ENCODE data around the gene KCNH2.

GRCh38 chr7:150941351-150942000, 36.6 kb downstream of the KCNH2 start:
- TF ChIP-seq, protein P1, sequence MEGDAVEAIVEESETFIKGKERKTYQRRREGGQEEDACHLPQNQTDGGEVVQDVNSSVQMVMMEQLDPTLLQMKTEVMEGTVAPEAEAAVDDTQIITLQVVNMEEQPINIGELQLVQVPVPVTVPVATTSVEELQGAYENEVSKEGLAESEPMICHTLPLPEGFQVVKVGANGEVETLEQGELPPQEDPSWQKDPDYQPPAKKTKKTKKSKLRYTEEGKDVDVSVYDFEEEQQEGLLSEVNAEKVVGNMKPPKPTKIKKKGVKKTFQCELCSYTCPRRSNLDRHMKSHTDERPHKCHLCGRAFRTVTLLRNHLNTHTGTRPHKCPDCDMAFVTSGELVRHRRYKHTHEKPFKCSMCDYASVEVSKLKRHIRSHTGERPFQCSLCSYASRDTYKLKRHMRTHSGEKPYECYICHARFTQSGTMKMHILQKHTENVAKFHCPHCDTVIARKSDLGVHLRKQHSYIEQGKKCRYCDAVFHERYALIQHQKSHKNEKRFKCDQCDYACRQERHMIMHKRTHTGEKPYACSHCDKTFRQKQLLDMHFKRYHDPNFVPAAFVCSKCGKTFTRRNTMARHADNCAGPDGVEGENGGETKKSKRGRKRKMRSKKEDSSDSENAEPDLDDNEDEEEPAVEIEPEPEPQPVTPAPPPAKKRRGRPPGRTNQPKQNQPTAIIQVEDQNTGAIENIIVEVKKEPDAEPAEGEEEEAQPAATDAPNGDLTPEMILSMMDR (IDR thresholded peaks at IDR 0.05; ENCODE audit: low read depth, low read length, missing input control), result no peak
- no peak for TF ChIP-seq JUND (IDR thresholded peaks at IDR 0.05)
- TF ChIP-seq, protein P2, sequence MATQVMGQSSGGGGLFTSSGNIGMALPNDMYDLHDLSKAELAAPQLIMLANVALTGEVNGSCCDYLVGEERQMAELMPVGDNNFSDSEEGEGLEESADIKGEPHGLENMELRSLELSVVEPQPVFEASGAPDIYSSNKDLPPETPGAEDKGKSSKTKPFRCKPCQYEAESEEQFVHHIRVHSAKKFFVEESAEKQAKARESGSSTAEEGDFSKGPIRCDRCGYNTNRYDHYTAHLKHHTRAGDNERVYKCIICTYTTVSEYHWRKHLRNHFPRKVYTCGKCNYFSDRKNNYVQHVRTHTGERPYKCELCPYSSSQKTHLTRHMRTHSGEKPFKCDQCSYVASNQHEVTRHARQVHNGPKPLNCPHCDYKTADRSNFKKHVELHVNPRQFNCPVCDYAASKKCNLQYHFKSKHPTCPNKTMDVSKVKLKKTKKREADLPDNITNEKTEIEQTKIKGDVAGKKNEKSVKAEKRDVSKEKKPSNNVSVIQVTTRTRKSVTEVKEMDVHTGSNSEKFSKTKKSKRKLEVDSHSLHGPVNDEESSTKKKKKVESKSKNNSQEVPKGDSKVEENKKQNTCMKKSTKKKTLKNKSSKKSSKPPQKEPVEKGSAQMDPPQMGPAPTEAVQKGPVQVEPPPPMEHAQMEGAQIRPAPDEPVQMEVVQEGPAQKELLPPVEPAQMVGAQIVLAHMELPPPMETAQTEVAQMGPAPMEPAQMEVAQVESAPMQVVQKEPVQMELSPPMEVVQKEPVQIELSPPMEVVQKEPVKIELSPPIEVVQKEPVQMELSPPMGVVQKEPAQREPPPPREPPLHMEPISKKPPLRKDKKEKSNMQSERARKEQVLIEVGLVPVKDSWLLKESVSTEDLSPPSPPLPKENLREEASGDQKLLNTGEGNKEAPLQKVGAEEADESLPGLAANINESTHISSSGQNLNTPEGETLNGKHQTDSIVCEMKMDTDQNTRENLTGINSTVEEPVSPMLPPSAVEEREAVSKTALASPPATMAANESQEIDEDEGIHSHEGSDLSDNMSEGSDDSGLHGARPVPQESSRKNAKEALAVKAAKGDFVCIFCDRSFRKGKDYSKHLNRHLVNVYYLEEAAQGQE (IDR thresholded peaks at IDR 0.05), result no peak
- TF ChIP-seq FOXA1 (IDR thresholded peaks at IDR 0.05), result no peak
